GM15510 (cell line): Measurements from ENCODE around the gene AHR.

Source experiments
- POLR2A ChIP-seq: IDR thresholded peaks from 3 replicates; pipeline ENCODE4 v1.6.1; 2011; ENCODE audit warnings: borderline replicate concordance; ENCODE audit not compliant: insufficient read length; ENCODE audit errors: extremely low read depth

AHR gene

GRCh38 chr7:17376595-17376994, 78.1 kb downstream of the AHR start:
- no peak for TF ChIP-seq POLR2A

- TF ChIP-seq POLR2A, result no peak
Measured at GRCh38 chr7:17380736-17381662, 82.5 kb downstream of the AHR start.

GRCh38 chr7:17384400-17384799, 85.9 kb downstream of the AHR start:
- no peak for TF ChIP-seq POLR2A

GRCh38 chr7:17385612-17386011, 87.2 kb downstream of the AHR start:
- TF ChIP-seq POLR2A, result no peak

GRCh38 chr7:17390392-17390791, 91.9 kb downstream of the AHR start:
- TF ChIP-seq POLR2A, result no peak

- no peak for TF ChIP-seq POLR2A
Measured at GRCh38 chr7:17391366-17391765, 92.9 kb downstream of the AHR start.

- no peak for TF ChIP-seq POLR2A
Measured at GRCh38 chr7:17392846-17393245, 94.4 kb downstream of the AHR start.
